HepG2 (cell line): ENCODE measurements around the gene ZFYVE28. TPM values are rescaled to one million over a fixed set of nuclear protein-coding genes. Genes with fewer than 3 reads are reported as not detected.
A peak's percentile ranks its signal among the peaks of the same experiment; 100 is the strongest.

Source experiments
- ATF2 ChIP-seq: sonication (generic); formaldehyde crosslinking; IDR thresholded peaks from 2 replicates; pipeline ENCODE4 v1.4.0; 2020; ENCODE audit warnings: missing genetic modification reagents
- DR1 ChIP-seq: sonication (generic); formaldehyde crosslinking; IDR thresholded peaks from 2 replicates; pipeline ENCODE4 v1.8.0; 2021; ENCODE audit warnings: mild to moderate bottlenecking, missing genetic modification reagents, inconsistent platforms
- ELF3 ChIP-seq: IDR thresholded peaks from 2 replicates; pipeline ENCODE4 v1.6.1; 2016; ENCODE audit warnings: missing genetic modification reagents, missing compliant biosample characterization
- FLYWCH1 ChIP-seq: sonication (generic); formaldehyde crosslinking; IDR thresholded peaks from 2 replicates; pipeline ENCODE4 v1.8.1; 2023; ENCODE audit warnings: mild to moderate bottlenecking, missing genetic modification reagents
- NCOR1 ChIP-seq: fragments of 200-600 bp; sonication (generic); IDR thresholded peaks from 2 replicates; pipeline ENCODE4 v1.7.0; 2017; ENCODE audit warnings: antibody characterized with exemption, low read length, borderline replicate concordance
- NRL ChIP-seq: sonication (generic); formaldehyde crosslinking; IDR thresholded peaks from 2 replicates; pipeline ENCODE4 v1.5.0; 2020; ENCODE audit warnings: missing genetic modification reagents, mild to moderate bottlenecking, moderate library complexity, borderline replicate concordance
- TCF12 ChIP-seq, 2 experiments: fragments of 450-650 bp in 1 of 2; sonication (generic) in 1 of 2; formaldehyde crosslinking in 1 of 2; IDR thresholded peaks; 2 replicates each; pipeline versions ENCODE4 v1.6.1 to v1.8.0; 2017 to 2022; ENCODE audit warnings: antibody characterized with exemption in 1 of 2, mild to moderate bottlenecking in 1 of 2, missing genetic modification reagents in 1 of 2, moderate library complexity in 1 of 2
- THAP11 ChIP-seq: IDR thresholded peaks from 2 replicates; pipeline ENCODE4 v1.6.1; 2016; ENCODE audit warnings: missing biosample characterization, missing genetic modification reagents
- ZBTB1 ChIP-seq: sonication (generic); formaldehyde crosslinking; IDR thresholded peaks from 2 replicates; pipeline ENCODE4 v1.4.0; 2020; ENCODE audit warnings: missing genetic modification reagents, borderline replicate concordance
- ZBTB3 ChIP-seq: sonication (generic); formaldehyde crosslinking; IDR thresholded peaks from 2 replicates; pipeline ENCODE4 v1.4.0; 2020; ENCODE audit warnings: low read depth, mild to moderate bottlenecking, moderate library complexity, missing genetic modification reagents, borderline replicate concordance
- ZC3H13 ChIP-seq: sonication (generic); formaldehyde crosslinking; IDR thresholded peaks from 2 replicates; pipeline ENCODE4 v1.8.1; 2023; ENCODE audit warnings: mild to moderate bottlenecking, missing genetic modification reagents, moderate library complexity
- ZFAT ChIP-seq: sonication (generic); formaldehyde crosslinking; conservative IDR thresholded peaks from 2 replicates; pipeline ENCODE4 v1.8.1; 2023; ENCODE audit warnings: missing genetic modification reagents, inconsistent platforms
- ZFY ChIP-seq: sonication (generic); formaldehyde crosslinking; IDR thresholded peaks from 2 replicates; pipeline ENCODE4 v1.4.0; 2020; ENCODE audit warnings: missing genetic modification reagents
- ZNF138 ChIP-seq: sonication (generic); formaldehyde crosslinking; IDR thresholded peaks from 2 replicates; pipeline ENCODE4 v1.5.0; 2020; ENCODE audit warnings: mild to moderate bottlenecking, low read depth, missing genetic modification reagents
- ZNF235 ChIP-seq: sonication (generic); formaldehyde crosslinking; IDR thresholded peaks from 2 replicates; pipeline ENCODE4 v1.8.1; 2023; ENCODE audit warnings: mild to moderate bottlenecking, missing genetic modification reagents, borderline replicate concordance
- ZNF274 ChIP-seq: sonication (generic); formaldehyde crosslinking; IDR thresholded peaks from 2 replicates; pipeline ENCODE4 v1.5.1; 2020; ENCODE audit warnings: mild to moderate bottlenecking, missing genetic modification reagents
- ZNF431 ChIP-seq: sonication (generic); formaldehyde crosslinking; IDR thresholded peaks from 2 replicates; pipeline ENCODE4 v1.9.0; 2022; ENCODE audit warnings: missing genetic modification reagents, low read depth, mild to moderate bottlenecking, borderline replicate concordance
- ZNF777 ChIP-seq: sonication (generic); formaldehyde crosslinking; IDR thresholded peaks from 2 replicates; pipeline ENCODE4 v1.4.0; 2020; ENCODE audit warnings: missing genetic modification reagents
- polyA plus RNA-seq, 8 experiments: library from polyadenylated mRNA; depleted of rRNA in 3 of 8; stranded (reverse) in 7 of 8; unstranded in 1 of 8; fragments of >200 nt; fragmentation: Illumina TruSeq in 4 of 8; extraction: Trizol in 4 of 8; gene quantifications; 2 replicates each; pipeline versions ENCODE4 v1.2.1 to v1.2.3, GENCODE V29; 2011 to 2016; ENCODE audit warnings: low read depth in 4 of 8, missing spikeins in 1 of 8, mixed read lengths in 1 of 8; ENCODE audit not compliant: insufficient read depth in 1 of 8
- total RNA-seq, 5 experiments: library from RNA; depleted of rRNA; stranded (reverse); fragments of >200 nt; fragmentation: Illumina TruSeq; extraction: Trizol; gene quantifications; 2 replicates each; pipeline ENCODE4 v1.2.3, GENCODE V29; 2016; ENCODE audit warnings: low read depth in 1 of 5
- TF ChIP-seq, protein P1 (sequence below): sonication (generic); formaldehyde crosslinking; IDR thresholded peaks from 2 replicates; pipeline ENCODE4 v1.5.0; 2020; ENCODE audit warnings: mild to moderate bottlenecking, missing genetic modification reagents
- TF ChIP-seq, protein P2 (sequence below): sonication (generic); formaldehyde crosslinking; conservative IDR thresholded peaks from 2 replicates; pipeline ENCODE4 v1.4.0; 2020; ENCODE audit warnings: missing genetic modification reagents
- TF ChIP-seq, protein P3 (sequence below): sonication (generic); formaldehyde crosslinking; IDR thresholded peaks from 2 replicates; pipeline ENCODE4 v1.5.0; 2020; ENCODE audit warnings: mild to moderate bottlenecking, missing genetic modification reagents, borderline replicate concordance

Gene ZFYVE28
- total and polyA plus RNA-seq, 2 of the 13 experiments (the other 11 are each of a cell fraction or from before 2014, with no cell fraction given) = 0.12 to 0.22 TPM

DNA sequence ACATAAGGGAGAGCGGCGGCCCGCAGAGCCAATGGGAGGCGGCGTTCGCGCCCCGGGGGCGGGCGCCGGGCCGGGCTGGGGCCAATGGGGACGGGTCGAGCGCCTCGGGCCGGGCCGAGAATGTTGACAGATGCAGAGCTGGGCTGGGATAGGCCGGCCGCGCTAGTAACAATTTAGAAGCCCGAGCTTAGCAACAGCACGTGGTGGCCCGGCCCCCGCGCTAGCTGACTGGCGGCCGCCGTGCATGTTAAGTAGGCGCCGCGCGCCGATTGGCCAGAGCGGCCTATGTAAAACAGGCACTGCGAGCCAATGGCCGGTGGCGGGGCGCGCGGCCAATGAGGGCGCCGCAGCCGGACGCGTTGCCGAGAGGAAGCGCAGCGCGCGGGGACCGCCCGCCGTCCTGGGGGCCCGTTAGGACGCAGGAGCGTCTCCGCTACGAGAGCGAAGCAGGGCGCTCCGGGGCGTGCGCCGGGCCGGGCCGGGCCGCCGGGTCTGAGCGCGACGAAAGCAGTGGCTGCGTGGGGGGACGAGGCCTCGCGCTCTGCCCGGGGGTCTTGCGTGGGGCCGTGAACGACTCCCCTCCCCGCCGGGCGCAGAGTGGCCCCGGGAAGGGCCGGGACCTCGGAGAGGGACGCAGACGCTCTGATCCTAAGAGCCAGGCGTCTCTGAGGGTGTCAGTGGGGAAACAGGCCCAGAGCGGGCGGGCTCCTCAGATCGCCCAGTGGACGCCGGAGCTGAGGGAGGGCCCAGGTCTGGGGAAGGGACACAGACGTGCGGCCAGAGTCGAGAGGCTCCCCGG is 156.1 kb downstream of the ZFYVE28 start (continued):
- TF ChIP-seq ATF2 (CRISPR knock-in tag) = no peak
- TF ChIP-seq, protein P1, sequence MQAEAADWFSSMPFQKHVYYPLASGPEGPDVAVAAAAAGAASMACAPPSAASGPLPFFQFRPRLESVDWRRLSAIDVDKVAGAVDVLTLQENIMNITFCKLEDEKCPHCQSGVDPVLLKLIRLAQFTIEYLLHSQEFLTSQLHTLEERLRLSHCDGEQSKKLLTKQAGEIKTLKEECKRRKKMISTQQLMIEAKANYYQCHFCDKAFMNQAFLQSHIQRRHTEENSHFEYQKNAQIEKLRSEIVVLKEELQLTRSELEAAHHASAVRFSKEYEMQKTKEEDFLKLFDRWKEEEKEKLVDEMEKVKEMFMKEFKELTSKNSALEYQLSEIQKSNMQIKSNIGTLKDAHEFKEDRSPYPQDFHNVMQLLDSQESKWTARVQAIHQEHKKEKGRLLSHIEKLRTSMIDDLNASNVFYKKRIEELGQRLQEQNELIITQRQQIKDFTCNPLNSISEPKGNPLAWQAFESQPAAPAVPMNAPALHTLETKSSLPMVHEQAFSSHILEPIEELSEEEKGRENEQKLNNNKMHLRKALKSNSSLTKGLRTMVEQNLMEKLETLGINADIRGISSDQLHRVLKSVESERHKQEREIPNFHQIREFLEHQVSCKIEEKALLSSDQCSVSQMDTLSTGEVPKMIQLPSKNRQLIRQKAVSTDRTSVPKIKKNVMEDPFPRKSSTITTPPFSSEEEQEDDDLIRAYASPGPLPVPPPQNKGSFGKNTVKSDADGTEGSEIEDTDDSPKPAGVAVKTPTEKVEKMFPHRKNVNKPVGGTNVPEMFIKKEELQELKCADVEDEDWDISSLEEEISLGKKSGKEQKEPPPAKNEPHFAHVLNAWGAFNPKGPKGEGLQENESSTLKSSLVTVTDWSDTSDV (CRISPR knock-in tag) = peak; percentile 59; the same call in 1 of the 2 replicates
- TF ChIP-seq ZFAT (CRISPR knock-in tag) = no peak
- TF ChIP-seq, protein P2, sequence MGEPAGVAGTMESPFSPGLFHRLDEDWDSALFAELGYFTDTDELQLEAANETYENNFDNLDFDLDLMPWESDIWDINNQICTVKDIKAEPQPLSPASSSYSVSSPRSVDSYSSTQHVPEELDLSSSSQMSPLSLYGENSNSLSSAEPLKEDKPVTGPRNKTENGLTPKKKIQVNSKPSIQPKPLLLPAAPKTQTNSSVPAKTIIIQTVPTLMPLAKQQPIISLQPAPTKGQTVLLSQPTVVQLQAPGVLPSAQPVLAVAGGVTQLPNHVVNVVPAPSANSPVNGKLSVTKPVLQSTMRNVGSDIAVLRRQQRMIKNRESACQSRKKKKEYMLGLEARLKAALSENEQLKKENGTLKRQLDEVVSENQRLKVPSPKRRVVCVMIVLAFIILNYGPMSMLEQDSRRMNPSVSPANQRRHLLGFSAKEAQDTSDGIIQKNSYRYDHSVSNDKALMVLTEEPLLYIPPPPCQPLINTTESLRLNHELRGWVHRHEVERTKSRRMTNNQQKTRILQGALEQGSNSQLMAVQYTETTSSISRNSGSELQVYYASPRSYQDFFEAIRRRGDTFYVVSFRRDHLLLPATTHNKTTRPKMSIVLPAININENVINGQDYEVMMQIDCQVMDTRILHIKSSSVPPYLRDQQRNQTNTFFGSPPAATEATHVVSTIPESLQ (CRISPR knock-in tag) = 0 out of 2 replicates have a peak, but pooled peaks have one; percentile 38
- no peak for TF ChIP-seq ZBTB3 (CRISPR knock-in tag)
- no peak; the same call in 1 of the 2 replicates for TF ChIP-seq ZNF431 (CRISPR knock-in tag)
- peak; percentile 95 for TF ChIP-seq ZFY (CRISPR knock-in tag)
- no peak for TF ChIP-seq NCOR1
- no peak for TF ChIP-seq ZBTB1 (CRISPR knock-in tag)
- TF ChIP-seq, protein P3, sequence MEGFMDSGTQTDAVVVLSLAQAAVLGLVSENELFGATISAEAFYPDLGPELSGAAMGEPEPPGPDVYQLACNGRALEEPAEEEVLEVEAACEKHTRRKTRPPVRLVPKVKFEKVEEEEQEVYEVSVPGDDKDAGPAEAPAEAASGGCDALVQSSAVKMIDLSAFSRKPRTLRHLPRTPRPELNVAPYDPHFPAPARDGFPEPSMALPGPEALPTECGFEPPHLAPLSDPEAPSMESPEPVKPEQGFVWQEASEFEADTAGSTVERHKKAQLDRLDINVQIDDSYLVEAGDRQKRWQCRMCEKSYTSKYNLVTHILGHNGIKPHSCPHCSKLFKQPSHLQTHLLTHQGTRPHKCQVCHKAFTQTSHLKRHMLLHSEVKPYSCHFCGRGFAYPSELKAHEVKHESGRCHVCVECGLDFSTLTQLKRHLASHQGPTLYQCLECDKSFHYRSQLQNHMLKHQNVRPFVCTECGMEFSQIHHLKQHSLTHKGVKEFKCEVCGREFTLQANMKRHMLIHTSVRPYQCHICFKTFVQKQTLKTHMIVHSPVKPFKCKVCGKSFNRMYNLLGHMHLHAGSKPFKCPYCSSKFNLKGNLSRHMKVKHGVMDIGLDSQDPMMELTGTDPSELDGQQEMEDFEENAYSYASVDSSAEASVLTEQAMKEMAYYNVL = no peak
- TF ChIP-seq ZNF138 (CRISPR knock-in tag) = peak; percentile 27; the same call in 1 of the 2 replicates
- TF ChIP-seq FLYWCH1 = no peak
- no peak for TF ChIP-seq ZNF235 (CRISPR knock-in tag)
- peak; percentile 48; the same call in 1 of the 2 replicates for TF ChIP-seq ELF3 (CRISPR knock-in tag)
- TF ChIP-seq NRL (CRISPR knock-in tag) = no peak
- TF ChIP-seq THAP11 (CRISPR knock-in tag) = peak; percentile 73
- TF ChIP-seq DR1 (CRISPR knock-in tag) = peak; percentile 36; the same call in 1 of the 2 replicates
- peak; percentile 83 for TF ChIP-seq ZNF777
- no peak for TF ChIP-seq ZC3H13 (CRISPR knock-in tag)
- TF ChIP-seq TCF12 (IDR thresholded peaks at IDR 0.05) = no peak
- peak; percentile 90 for TF ChIP-seq TCF12 (CRISPR knock-in tag; IDR thresholded peaks at IDR 0.05)
- peak; percentile 61; the same call in 1 of the 2 replicates for TF ChIP-seq ZNF274 (CRISPR knock-in tag)
